Tibial artery (tissue), 4 donors: ENCODE data around the gene NEAT1.

Source experiments
- DNase-seq, 2 donors: peaks; one replicate each; pipeline ENCODE4 v3.0.0-alpha.2; 2019
- H3K27ac ChIP-seq, 2 donors: fragments of 200-600 bp; sonication (generic) in 1 of 2; 1 replicate in 1 of 2; 2 replicates in 1 of 2; pipeline ENCODE4 v1.5.1; 2018 to 2019; ENCODE audit warnings: mild to moderate bottlenecking in 1 of 2
- H3K27me3 ChIP-seq, 2 donors: fragments of 200-600 bp; sonication (generic) in 1 of 2; one replicate each; pipeline versions ENCODE4 v1.5.1 to v1.6.0; 2016 to 2019
- H3K36me3 ChIP-seq, 3 donors: fragments of 200-600 bp; sonication (generic) in 2 of 3; one replicate each; pipeline ENCODE4 v1.5.1; 2016 to 2019; ENCODE audit warnings: mild to moderate bottlenecking in 2 of 3
- H3K4me1 ChIP-seq, 4 donors: fragments of 200-600 bp; sonication (generic) in 2 of 4; 1 replicate in 3 of 4; 2 replicates in 1 of 4; pipeline ENCODE4 v1.5.1; 2016 to 2019
- H3K4me3 ChIP-seq, 2 donors: fragments of 200-600 bp; sonication (generic) in 1 of 2; 1 replicate in 1 of 2; 2 replicates in 1 of 2; pipeline ENCODE4 v1.5.1; 2018 to 2019; ENCODE audit warnings: mild to moderate bottlenecking in 2 of 2
- H3K9me3 ChIP-seq, 3 donors: fragments of 200-600 bp; sonication (generic) in 1 of 3; one replicate each; pipeline ENCODE4 v1.5.1; 2016 to 2019
- CTCF ChIP-seq, 2 experiments: fragments of 200-600 bp in 1 of 2; fragments of 450-650 bp in 1 of 2; IDR thresholded peaks; one replicate each; pipeline ENCODE4 v1.5.1; 2017 to 2019; ENCODE audit warnings: antibody characterized with exemption in 2 of 2, mild to moderate bottlenecking in 1 of 2, moderate library complexity in 1 of 2
- intact Hi-C: fragments of 100-400 bp; cut with DNase I; formaldehyde crosslinking; loops from one replicate; pipeline ENCODE4 v1.15.0; 2023; ENCODE audit warnings: low total_unique reads

Gene NEAT1

GRCh38 chr11:65417702-65418430 lies 4.7 kb upstream of the NEAT1 start:
- TF ChIP-seq CTCF (IDR thresholded peaks at IDR 0.05): no peak
- peak overlapping the region; percentile 94 to 99 for H3K27ac ChIP-seq
- H3K36me3 ChIP-seq: peaks cover 0 to 11% (median 6%) of the 10 kb centered on the region in 3 donors
- peaks cover 0 to 59% (median 50%) of the 10 kb centered on the region in 4 donors for H3K4me1 ChIP-seq
- DNase-seq: peak; percentile 64 to 84
- intact Hi-C loops: loop anchor here (2.0 kb wide), 1 partner anchor 35 kb away; the partner anchor contains the start of gene SLC25A45
- H3K9me3 ChIP-seq: no peaks in the 10 kb centered on the region
- no peaks in the 10 kb centered on the region for H3K27me3 ChIP-seq
- peak overlapping the region; percentile 67 to 97 for H3K4me3 ChIP-seq

GRCh38 chr11:65418431-65418680 lies 4.2 kb upstream of the NEAT1 start:
- Histone ChIP-seq H3K36me3 (peaks cover 3 to 16% (median 9%) of the 10 kb centered on the region in 3 donors), H3K27me3 (no peaks in the 10 kb centered on the region), H3K9me3 (no peaks in the 10 kb centered on the region), H3K4me3 (peak overlapping the region; percentile 67 to 97), H3K4me1 (peaks cover 0 to 59% (median 50%) of the 10 kb centered on the region in 4 donors), H3K27ac (peak overlapping the region; percentile 94 to 99)
- TF ChIP-seq CTCF (IDR thresholded peaks at IDR 0.05): no peak
- DNase-seq: no peak
- intact Hi-C loops: no loop called here

- no peak for TF ChIP-seq CTCF (IDR thresholded peaks at IDR 0.05)
- peak overlapping the region; percentile 94 to 99 for H3K27ac ChIP-seq
- no peaks in the 10 kb centered on the region for H3K9me3 ChIP-seq
- no peaks in the 10 kb centered on the region for H3K27me3 ChIP-seq
- peaks cover 8 to 16% (median 9%) of the 10 kb centered on the region in 3 donors for H3K36me3 ChIP-seq
- peak; percentile 98 for DNase-seq
- H3K4me1 ChIP-seq: peaks cover 0 to 59% (median 50%) of the 10 kb centered on the region in 4 donors
- H3K4me3 ChIP-seq: peak overlapping the region; percentile 67 to 97
- intact Hi-C loops: loop anchor here (1.0 kb wide), 1 partner anchor 90 kb away; no protein-coding TSS in a partner anchor
These were observed 3.7 kb upstream of the NEAT1 start for GRCh38 chr11:65418681-65419459.

GRCh38 chr11:65419460-65419771 lies 3.2 kb upstream of the NEAT1 start:
- no peak for TF ChIP-seq CTCF (IDR thresholded peaks at IDR 0.05)
- intact Hi-C loops: loop anchor here (1.0 kb wide), 1 partner anchor 90 kb away; no protein-coding TSS in a partner anchor
- Histone ChIP-seq H3K27ac (peak overlapping the region; percentile 94 to 99), H3K4me1 (peaks cover 0 to 59% (median 50%) of the 10 kb centered on the region in 4 donors), H3K4me3 (peak overlapping the region; percentile 67 to 97), H3K36me3 (peaks cover 13 to 16% (median 13%) of the 10 kb centered on the region in 3 donors), H3K9me3 (no peaks in the 10 kb centered on the region), H3K27me3 (no peaks in the 10 kb centered on the region)
- DNase-seq: peak in 1 of 2 donors; percentile 32

GRCh38 chr11:65419772-65420481 lies 2.7 kb upstream of the NEAT1 start:
- peaks cover 18 to 21% (median 19%) of the 10 kb centered on the region in 3 donors for H3K36me3 ChIP-seq
- peaks cover 0 to 59% (median 50%) of the 10 kb centered on the region in 4 donors for H3K4me1 ChIP-seq
- intact Hi-C loops: loop anchor here (1.0 to 5.0 kb wide), 2 partner anchors 52 to 89 kb away; no protein-coding TSS in a partner anchor
- H3K4me3 ChIP-seq: peak overlapping the region; percentile 67 to 97
- no peaks in the 10 kb centered on the region for H3K9me3 ChIP-seq
- TF ChIP-seq CTCF (IDR thresholded peaks at IDR 0.05): no peak
- peak overlapping the region; percentile 94 to 99 for H3K27ac ChIP-seq
- H3K27me3 ChIP-seq: no peaks in the 10 kb centered on the region
- DNase-seq: peak; percentile 97 to 98
